HG03460 (cell line): ENCODE measurements around the gene FAM118A.
"Not testable (repeated sequence)": the region's sequence is repeated elsewhere in the genome, so short reads cannot be mapped to it uniquely, and the experiment has no call there.

Experiments
- ATAC-seq: cut with Tn5 transposase; IDR thresholded peaks from one replicate; pipeline ENCODE4 v1.9.1; 2021; ENCODE audit not compliant: unreplicated experiment

The FAM118A gene

GRCh38 chr22:45281010-45281409, 28.7 kb upstream of the FAM118A start:
- no peak for ATAC-seq

DNA sequence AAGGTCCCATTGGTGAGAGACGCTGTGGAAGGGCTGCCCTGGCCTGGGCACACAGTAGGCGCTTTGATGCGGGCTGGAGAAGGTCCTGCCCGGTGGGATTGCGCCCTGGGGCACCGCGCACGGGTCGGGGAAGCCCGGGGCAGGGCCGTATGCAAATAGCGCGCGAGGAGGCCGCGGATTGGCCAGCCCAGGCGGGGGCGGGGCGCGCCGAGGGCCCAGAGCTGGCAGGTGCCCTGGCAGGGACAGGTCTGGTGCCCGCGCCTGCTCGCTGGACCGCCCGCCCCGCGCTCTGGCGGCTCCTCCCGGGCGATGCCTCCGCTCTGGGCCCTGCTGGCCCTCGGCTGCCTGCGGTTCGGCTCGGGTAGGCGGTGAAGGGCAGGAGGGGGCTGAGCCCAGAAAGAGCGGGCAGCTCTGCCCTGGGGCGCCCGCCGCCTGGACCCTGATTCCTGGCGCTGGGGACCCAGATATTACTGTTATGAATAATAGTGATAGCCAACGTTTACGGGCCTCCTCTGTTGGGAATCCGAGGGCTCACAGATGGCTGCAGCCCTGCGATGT, 24.9 kb upstream of the FAM118A start, which contains the start of gene UPK3A:
UPK3A (plus strand) TSS at position 245 of the 558 bp plus-strand sequence; CDS start at position 310, 65 bp downstream.
- ATAC-seq, result no peak

- ATAC-seq, result no peak
Measured at GRCh38 chr22:45285263-45286058, 24.3 kb upstream of the FAM118A start.

DNA sequence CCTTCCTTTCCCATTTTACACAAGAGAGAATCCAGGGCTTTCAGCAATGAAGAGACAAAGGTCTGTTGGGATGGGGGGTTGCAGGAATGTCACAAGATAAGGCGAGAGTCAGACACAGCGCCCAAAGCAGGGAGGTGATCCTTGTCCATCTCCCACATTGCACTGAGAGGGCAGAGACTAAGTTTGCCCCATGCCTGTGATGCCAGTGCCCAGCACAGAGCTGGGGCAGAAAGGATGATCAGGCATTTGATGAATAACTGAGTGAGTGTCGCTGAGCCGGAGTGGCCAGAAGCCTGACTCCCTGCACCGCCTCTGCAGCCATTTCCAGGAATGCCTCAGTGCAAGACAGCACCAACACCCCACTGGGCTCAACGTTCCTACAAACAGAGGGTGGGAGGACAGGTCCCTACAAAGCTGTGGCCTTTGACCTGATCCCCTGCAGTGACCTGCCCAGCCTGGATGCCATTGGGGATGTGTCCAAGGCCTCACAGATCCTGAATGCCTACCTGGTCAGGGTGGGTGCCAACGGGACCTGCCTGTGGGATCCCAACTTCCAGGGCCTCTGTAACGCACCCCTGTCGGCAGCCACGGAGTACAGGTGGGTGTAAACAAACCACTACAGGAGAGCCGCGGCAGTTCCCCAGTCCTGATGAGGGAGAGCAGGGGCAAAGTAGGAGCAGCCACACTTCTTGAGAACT, 22.7 kb upstream of the FAM118A start:
- ATAC-seq, result no peak

DNA sequence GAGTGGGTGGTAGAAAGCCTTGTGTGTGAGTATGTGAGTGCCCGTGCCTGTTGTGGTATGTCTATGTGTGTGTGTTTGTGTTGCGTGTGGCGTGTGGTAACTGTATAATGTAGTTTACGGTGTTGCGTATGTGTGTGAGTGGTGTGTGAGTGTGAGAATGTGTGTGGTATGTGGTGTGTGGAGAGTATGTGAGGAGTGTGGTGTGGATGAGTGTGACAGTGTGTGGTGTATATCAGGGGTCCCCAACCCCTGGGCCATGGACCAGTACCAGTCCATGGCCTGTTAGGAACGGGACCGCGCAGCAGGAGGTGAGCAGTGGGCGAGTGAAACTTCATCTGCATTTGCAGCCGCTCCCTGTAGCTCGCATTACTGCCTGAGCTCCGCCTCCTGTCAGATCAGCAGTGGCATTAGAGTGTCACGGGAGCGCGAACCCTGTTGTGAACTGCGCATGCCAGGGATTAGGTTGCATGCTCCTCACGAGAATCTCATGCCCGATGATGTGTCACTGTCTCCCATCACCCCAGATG, 19.3 kb upstream of the FAM118A start:
- no peak for ATAC-seq

DNA sequence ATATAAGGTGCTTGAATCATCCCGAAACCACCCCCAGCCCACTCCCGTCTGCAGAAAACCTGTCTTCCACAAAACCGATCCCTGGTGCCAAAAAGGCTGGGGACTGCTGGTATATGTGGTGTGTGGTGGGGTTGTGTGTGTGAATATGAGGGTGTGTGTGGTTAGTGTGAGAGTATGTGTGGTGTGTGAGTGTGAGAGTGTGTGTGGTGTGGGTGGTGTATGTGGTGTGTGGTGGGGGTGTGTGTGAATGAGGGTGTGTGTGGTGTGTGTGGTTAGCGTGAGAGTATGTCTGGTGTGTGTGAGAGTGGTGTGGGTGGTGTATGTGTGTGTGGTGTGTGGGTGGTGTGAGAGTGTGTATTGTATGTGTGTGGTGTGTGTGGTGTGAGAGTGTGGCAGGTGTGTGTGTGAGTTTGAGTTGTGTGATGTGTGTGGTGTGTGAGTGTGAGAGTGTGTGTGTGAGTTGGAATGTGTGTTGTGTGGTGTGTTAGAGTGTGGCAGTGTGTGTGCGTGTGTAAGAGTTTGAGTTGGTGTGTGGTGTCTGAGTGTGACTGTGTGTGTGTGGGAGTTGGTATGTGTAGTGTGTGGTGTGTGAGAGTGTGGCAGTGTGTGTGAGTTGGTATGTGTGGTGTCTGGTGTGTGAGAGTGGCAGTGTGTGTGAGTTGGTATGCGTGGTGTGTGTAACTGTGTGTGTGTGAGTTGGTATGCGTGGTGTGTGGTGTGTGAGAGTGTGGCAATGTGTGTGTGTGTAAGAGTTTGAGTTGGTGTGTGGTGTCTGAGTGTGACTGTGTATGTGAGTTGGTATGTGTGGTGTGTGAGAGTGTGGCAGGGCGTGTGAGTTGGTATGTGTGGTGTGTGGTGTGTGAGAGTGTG, 18.4 kb upstream of the FAM118A start:
- ATAC-seq, result no peak

DNA sequence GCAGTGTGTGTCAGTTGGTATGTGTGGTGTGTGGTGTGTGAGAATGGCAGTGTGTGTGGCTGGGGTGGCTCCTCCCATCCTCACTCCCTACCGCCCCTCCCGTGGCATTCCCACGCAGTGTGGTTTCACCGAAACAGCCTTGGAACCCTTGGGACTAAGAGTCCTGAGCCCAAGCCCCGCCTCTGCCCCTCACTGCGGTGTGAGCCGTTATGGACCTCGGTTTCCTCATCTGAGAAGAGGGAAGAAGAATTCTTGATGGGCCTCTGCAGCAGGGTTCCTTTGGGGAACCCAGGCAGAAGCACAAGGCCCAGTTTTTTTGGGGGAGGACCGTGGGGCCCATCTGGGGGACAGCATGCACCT, 17.8 kb upstream of the FAM118A start:
- no peak for ATAC-seq

- ATAC-seq, result no peak
Measured at GRCh38 chr22:45292731-45293442, 16.8 kb upstream of the FAM118A start.

GRCh38 chr22:45294030-45294429, 15.7 kb upstream of the FAM118A start:
- no peak for ATAC-seq

GRCh38 chr22:45295004-45295403, 14.7 kb upstream of the FAM118A start:
- not testable (repeated sequence) for ATAC-seq

- no peak for ATAC-seq
Measured at GRCh38 chr22:45295492-45295891, 14.2 kb upstream of the FAM118A start.

GRCh38 chr22:45296628-45297297, 13.0 kb upstream of the FAM118A start:
- ATAC-seq, result no peak

DNA sequence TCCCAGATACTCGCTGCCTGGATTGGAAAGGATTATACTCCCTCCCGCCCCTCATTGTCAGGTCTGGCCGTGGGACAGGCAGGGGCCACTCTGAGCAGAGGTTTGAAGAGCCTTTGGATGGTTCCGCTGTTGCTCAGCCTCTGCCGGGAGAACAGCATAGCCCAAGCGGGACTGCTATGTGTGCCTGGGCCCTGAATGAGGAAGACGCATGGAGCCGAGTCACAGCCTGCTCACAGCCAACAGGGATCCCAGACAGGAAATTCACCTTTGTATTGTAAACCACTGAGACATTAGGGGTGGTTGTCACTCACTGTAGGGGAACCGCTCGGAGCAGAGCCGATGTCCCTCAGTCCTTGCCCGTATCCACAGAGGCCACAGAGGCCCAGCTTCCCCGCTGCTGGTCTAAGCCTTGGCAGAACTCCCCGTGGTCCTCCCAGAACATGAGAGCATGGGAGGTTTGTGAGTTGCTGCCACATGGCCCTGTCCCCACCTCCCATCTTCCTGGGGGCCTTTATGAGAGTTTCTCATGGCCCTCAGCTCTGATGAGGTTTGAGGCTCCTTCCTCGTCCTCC, 10.7 kb upstream of the FAM118A start:
- no peak for ATAC-seq

GRCh38 chr22:45302751-45303150, 7.0 kb upstream of the FAM118A start:
- ATAC-seq, result no peak

GRCh38 chr22:45303181-45303580, 6.6 kb upstream of the FAM118A start:
- ATAC-seq, result no peak

DNA sequence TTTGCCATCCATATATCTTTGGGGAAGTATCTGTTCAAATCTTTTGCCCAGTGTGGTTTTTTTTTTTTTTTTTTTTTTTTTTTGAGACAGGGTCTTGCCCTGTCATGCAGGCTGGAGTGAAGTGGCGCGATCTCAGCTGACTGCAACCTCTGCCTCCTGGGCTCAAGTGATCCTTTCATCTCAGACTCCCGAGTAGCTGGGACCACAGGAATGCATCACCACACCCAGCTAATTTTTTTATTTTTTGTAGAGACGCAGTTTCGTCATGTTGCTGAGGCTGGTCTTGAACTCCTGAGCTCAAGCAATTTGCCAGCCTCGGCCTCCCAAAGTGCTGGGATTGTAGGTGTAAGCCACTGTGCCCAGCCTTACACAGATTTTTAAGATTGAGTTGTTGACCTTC, 4.8 kb upstream of the FAM118A start:
- no peak for ATAC-seq

DNA sequence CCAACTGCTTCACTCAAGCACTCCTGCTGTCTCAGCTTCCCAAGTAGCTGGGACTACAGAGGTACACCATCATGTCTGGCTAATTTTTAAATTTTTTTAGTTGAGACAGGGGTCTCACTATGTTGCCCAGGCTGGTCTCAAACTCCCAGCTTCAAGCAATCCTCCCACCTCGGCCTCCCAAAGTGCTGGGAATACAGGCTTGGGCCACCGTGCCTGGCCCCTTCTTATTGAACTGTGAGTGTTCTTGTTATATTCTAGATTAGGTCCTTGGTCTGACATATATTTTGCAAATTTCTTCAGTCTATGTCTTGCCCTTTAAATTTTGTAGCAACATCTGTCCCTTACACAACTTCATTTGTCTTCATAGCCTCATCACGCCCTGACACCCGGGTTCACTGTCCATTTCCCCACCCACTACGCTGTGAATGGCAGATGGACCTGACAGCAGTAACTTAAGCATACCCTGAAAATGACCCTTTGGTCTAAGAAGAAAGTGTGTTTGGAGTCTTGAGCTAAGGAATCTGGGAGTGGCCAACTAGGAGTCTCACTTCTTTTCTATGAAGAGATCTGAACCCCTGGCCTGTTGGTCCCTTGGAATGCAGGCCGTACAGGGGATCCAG, 4.2 kb upstream of the FAM118A start:
- no peak for ATAC-seq

DNA sequence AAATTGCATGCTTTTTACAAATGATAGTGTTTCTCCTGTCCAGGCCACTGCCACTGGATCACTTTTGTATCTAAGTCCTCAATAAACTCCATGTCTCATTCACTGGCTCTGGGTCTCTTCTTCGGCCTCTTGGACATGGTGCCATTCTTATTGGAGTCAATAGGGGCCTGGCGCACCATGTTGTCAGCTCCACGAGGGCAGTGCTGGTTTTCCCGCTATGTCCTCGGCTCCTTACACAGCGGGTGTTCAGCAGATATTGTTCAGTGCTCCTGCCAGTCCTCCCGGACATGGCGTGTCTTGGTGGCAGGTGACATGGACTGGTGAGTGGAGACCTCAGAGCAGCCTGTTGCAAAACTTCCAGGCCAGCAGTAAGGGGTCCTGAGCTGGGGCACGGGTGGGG, 3.6 kb upstream of the FAM118A start:
- ATAC-seq, result no peak

DNA sequence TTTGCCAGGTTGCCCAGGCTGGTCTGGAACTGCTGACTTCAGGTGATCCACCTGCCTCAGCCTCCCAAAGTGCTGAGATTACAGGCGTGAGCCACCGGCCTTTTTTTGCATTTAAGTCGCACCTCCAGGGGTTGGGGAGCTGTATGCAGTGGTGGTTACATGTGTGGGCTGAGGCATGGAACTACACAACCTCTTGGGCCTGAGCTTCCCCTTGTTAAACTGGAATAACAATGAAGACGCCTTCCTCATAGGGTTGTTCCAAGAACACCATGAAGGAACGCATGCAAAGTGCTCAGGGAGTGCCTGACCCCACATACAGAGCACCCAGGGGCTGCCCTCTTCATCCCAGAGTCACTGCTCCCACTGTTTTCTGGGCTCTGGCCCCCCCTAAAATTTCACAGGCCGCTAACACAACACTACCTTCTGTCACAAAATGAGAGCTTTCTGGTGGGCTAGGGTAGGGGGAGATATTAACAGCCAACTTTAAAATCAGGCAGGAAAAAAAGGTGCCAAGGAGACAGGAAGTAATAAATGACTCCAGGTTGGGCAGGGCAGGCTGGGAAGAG, 1.3 kb upstream of the FAM118A start:
- no peak for ATAC-seq
